Fibroblast of lung (primary cell): ENCODE data around the gene TM9SF4. TPM values are rescaled to one million over a fixed set of nuclear protein-coding genes. Genes with fewer than 3 reads are reported as not detected.

Experiments
- DNase-seq, 2 donors: peaks; one replicate each; pipeline versions ENCODE4 v3.0.0 to v3.0.0-alpha.2; 2010; ENCODE audit warnings: low read depth in 2 of 2
- H2AFZ ChIP-seq: 2 replicates; pipeline ENCODE4 v1.5.1; 2012; ENCODE audit warnings: low read length, control low read depth, inconsistent platforms
- H3K27ac ChIP-seq: 2 replicates; pipeline ENCODE4 v1.5.1; 2011; ENCODE audit warnings: low read length, control low read depth; ENCODE audit not compliant: insufficient read depth
- H3K27me3 ChIP-seq: 2 replicates; pipeline ENCODE4 v1.5.1; 2011; ENCODE audit warnings: mild to moderate bottlenecking, low read length; ENCODE audit not compliant: control insufficient read depth, insufficient read depth
- H3K36me3 ChIP-seq: 2 replicates; pipeline ENCODE4 v1.5.1; 2011; ENCODE audit warnings: low read length; ENCODE audit not compliant: control insufficient read depth, insufficient read depth
- H3K4me1 ChIP-seq: 2 replicates; pipeline ENCODE4 v1.5.1; 2011; ENCODE audit warnings: low read length; ENCODE audit not compliant: control insufficient read depth, insufficient read depth; ENCODE audit errors: extremely low read depth
- H3K4me2 ChIP-seq: 2 replicates; pipeline ENCODE4 v1.5.1; 2011; ENCODE audit warnings: low read length, control low read depth; ENCODE audit not compliant: insufficient read depth; ENCODE audit errors: extremely low read depth
- H3K4me3 ChIP-seq, 4 experiments: fragments of 200-600 bp in 1 of 4; sonication (generic) in 1 of 4; replicated peaks in 1 of 4; 2 replicates each; pipeline ENCODE4 v1.5.1; 2011 to 2016; ENCODE audit warnings: low read length in 4 of 4, low read depth in 3 of 4, mild to moderate bottlenecking in 3 of 4, control low read depth in 2 of 4, inconsistent platforms in 1 of 4, mixed read lengths in 1 of 4; ENCODE audit not compliant: insufficient read depth in 1 of 4; ENCODE audit errors: control extremely low read depth in 1 of 4
- H3K79me2 ChIP-seq: 2 replicates; pipeline ENCODE4 v1.5.1; 2012; ENCODE audit warnings: mild to moderate bottlenecking, low read length, inconsistent platforms; ENCODE audit not compliant: control insufficient read depth, insufficient read depth
- H3K9ac ChIP-seq: 2 replicates; pipeline ENCODE4 v1.5.1; 2011; ENCODE audit warnings: mild to moderate bottlenecking, low read length, control low read depth; ENCODE audit not compliant: insufficient read depth
- H3K9me3 ChIP-seq: 2 replicates; pipeline ENCODE4 v1.5.1; 2012; ENCODE audit warnings: low read depth, low read length; ENCODE audit not compliant: control insufficient read depth, insufficient read depth
- H4K20me1 ChIP-seq: 2 replicates; pipeline ENCODE4 v1.5.1; 2011; ENCODE audit warnings: low read length; ENCODE audit not compliant: control insufficient read depth, insufficient read depth; ENCODE audit errors: extremely low read depth
- EZH2 ChIP-seq: IDR thresholded peaks from 2 replicates; pipeline ENCODE4 v1.5.1; 2012; ENCODE audit warnings: low read length, control low read depth, mild to moderate bottlenecking; ENCODE audit errors: missing control alignments
- polyA minus RNA-seq: library from RNA; depleted of rRNA, polyadenylated mRNA; stranded (reverse); fragments of >200 nt; gene quantifications from 2 replicates; pipeline ENCODE4 v1.2.3, GENCODE V29; 2011; ENCODE audit warnings: low replicate concordance
- polyA plus RNA-seq, 2 donors: library from polyadenylated mRNA; depleted of rRNA in 1 of 2; stranded (reverse) in 1 of 2; unstranded in 1 of 2; fragments of >200 nt; gene quantifications; 2 replicates each; pipeline ENCODE4 v1.2.1, GENCODE V29; 2011 to 2012; ENCODE audit warnings: missing spikeins in 1 of 2
- total RNA-seq: library from RNA; depleted of rRNA; stranded (reverse); fragments of >200 nt; gene quantifications from 2 replicates; pipeline ENCODE4 v1.2.1, GENCODE V29; 2014
- TF ChIP-seq, protein P1 (sequence below), 2 donors: IDR thresholded peaks in 1 of 2; conservative IDR thresholded peaks in 1 of 2; 1 replicate in 1 of 2; 2 replicates in 1 of 2; pipeline ENCODE4 v1.5.1; 2011 to 2012; ENCODE audit warnings: low read length in 2 of 2, control low read depth in 1 of 2, inconsistent platforms in 1 of 2, low read depth in 1 of 2, mild to moderate bottlenecking in 1 of 2

The TM9SF4 gene
- total RNA-seq (22.3 and 33.5 TPM in 2 replicates), polyA plus RNA-seq (67.3 and 71.3 TPM in 2 replicates), polyA minus RNA-seq (111 and 118 TPM in 2 replicates)
- 36.6 and 43.0 TPM in 2 replicates for polyA plus RNA-seq (2012)

DNA sequence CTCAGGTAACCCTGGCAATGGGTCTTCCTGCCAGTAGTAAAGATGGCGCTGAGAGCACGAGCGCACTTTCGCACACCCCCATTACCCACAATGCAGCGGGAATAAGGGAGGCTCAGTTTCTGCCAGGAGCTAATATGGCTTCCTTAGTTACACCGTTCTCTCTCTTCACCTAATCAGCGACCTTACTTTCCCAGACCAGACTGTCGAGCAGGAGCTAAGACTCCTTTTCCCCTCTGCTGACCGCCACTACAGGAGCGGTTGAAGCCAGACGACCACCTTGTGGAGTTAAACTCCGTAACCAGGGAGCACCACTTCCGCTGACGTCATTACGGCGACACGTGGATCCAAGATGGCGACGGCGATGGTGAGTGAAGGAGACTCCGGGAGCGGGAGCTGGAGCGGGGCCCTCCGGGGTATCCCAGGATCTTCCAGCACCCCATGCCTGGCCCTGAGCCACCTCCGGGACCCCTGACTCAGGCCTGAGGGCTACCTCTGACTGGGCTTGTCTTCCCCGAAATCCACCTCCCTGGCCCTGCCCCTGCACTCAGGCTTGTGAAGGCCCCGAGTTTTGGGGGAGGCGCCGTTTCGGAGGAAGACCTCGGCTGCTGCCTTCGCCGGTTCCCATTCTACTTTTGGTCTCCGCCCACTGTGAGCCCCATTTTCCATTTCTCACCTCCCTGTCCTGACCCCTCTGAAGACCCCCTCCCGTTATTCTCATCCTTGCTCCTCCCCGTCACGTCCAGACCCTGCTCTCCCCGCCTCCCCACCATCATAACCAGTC is at the start of gene TM9SF4:
TM9SF4 (plus strand) TSS at position 323 of the 781 bp plus-strand sequence; CDS start at position 350, 27 bp downstream.
- peak within 1 kb of the TSS; percentile 98 for H3K4me2 ChIP-seq
- DNase-seq: peak; percentile 90 to 97
- peaks cover 45% of the 10 kb centered on the region for H3K79me2 ChIP-seq

GRCh38 chr20:32062776-32063170 is 46.7 kb upstream of the TM9SF4 start:
- H3K9me3 ChIP-seq: no peaks in the 10 kb centered on the region
- no peaks in the 10 kb centered on the region for H3K36me3 ChIP-seq
- H3K4me3 ChIP-seq: no peak overlapping the region
- H4K20me1 ChIP-seq: no peaks in the 10 kb centered on the region
- H3K4me2 ChIP-seq: no peak overlapping the region
- H3K9ac ChIP-seq: no peak overlapping the region
- DNase-seq: no peak
- H2AFZ ChIP-seq: no peak overlapping the region
- no peak overlapping the region for H3K27ac ChIP-seq
- H3K4me1 ChIP-seq: peaks cover 2% of the 10 kb centered on the region
- TF ChIP-seq EZH2: no peak
- TF ChIP-seq, protein P1, sequence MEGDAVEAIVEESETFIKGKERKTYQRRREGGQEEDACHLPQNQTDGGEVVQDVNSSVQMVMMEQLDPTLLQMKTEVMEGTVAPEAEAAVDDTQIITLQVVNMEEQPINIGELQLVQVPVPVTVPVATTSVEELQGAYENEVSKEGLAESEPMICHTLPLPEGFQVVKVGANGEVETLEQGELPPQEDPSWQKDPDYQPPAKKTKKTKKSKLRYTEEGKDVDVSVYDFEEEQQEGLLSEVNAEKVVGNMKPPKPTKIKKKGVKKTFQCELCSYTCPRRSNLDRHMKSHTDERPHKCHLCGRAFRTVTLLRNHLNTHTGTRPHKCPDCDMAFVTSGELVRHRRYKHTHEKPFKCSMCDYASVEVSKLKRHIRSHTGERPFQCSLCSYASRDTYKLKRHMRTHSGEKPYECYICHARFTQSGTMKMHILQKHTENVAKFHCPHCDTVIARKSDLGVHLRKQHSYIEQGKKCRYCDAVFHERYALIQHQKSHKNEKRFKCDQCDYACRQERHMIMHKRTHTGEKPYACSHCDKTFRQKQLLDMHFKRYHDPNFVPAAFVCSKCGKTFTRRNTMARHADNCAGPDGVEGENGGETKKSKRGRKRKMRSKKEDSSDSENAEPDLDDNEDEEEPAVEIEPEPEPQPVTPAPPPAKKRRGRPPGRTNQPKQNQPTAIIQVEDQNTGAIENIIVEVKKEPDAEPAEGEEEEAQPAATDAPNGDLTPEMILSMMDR (conservative IDR thresholded peaks at IDR 0.05 in 1 of 2, IDR thresholded peaks at IDR 0.05 in 1 of 2; ENCODE audit: low read depth in 1 of 2, low read length in 2 of 2): no peak
- H3K79me2 ChIP-seq: no peaks in the 10 kb centered on the region
- peaks cover 11% of the 10 kb centered on the region for H3K27me3 ChIP-seq

More for the DNA sequence above, at the start of gene TM9SF4:
- H3K36me3 ChIP-seq: no peaks in the 10 kb centered on the region
- no peak for TF ChIP-seq EZH2
- TF ChIP-seq, protein P1 (conservative IDR thresholded peaks at IDR 0.05 in 1 of 2, IDR thresholded peaks at IDR 0.05 in 1 of 2; ENCODE audit: low read depth in 1 of 2, low read length in 2 of 2): no peak
- no peaks in the 10 kb centered on the region for H4K20me1 ChIP-seq
- H3K27me3 ChIP-seq: peaks cover 3% of the 10 kb centered on the region
- no peaks in the 10 kb centered on the region for H3K9me3 ChIP-seq
- H3K4me3 ChIP-seq: peak within 1 kb of the TSS; percentile 80 to 98 (median 90)
- H2AFZ ChIP-seq: peak within 1 kb of the TSS; percentile 100
- peaks cover 4% of the 10 kb centered on the region for H3K4me1 ChIP-seq
- H3K9ac ChIP-seq: peak within 1 kb of the TSS; percentile 95
- peak within 1 kb of the TSS; percentile 100 for H3K27ac ChIP-seq

DNA sequence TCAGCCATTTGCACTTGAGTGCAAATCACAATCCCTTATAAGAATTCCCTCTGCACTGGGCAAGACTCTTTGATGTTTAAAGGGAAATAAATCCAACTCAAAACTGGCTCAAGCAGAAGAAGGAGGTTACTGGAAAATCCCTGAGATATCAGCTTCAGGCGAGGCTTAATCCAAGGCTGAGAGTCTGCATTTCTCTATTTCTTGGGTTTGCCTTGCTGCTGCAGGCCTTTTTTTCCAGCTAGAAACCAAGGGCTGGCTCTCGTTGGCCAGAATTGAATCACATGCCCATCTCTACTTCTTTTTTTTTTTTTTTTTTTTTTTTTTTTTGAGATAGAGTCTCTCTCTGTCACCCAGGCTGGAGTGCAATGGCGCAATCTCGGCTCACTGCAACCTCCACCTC is 45.8 kb upstream of the TM9SF4 start:
- peaks cover 8% of the 10 kb centered on the region for H3K27me3 ChIP-seq
- no peaks in the 10 kb centered on the region for H3K79me2 ChIP-seq
- no peak overlapping the region for H3K9ac ChIP-seq
- H3K36me3 ChIP-seq: no peaks in the 10 kb centered on the region
- H2AFZ ChIP-seq: no peak overlapping the region
- H3K4me3 ChIP-seq: no peak overlapping the region
- H4K20me1 ChIP-seq: no peaks in the 10 kb centered on the region
- no peak overlapping the region for H3K27ac ChIP-seq
- TF ChIP-seq, protein P1 (conservative IDR thresholded peaks at IDR 0.05 in 1 of 2, IDR thresholded peaks at IDR 0.05 in 1 of 2; ENCODE audit: low read depth in 1 of 2, low read length in 2 of 2): no peak
- H3K9me3 ChIP-seq: no peaks in the 10 kb centered on the region
- no peak overlapping the region for H3K4me2 ChIP-seq
- no peak for DNase-seq
- peaks cover 2% of the 10 kb centered on the region for H3K4me1 ChIP-seq
